Skin epidermis (tissue), 12 donors: Measurements from ENCODE around the gene UGT1A10.

Experiments used
- H3K27ac ChIP-seq, 21 experiments: fragments of 200-600 bp; sonication (generic) in 11 of 21; one replicate each; pipeline ENCODE4 v1.5.0; 2020; ENCODE audit warnings: mild to moderate bottlenecking in 3 of 21, inconsistent platforms in 2 of 21, moderate library complexity in 2 of 21
- H3K4me3 ChIP-seq, 7 experiments: fragments of 200-600 bp; sonication (generic) in 2 of 7; one replicate each; pipeline ENCODE4 v1.5.0; 2020; ENCODE audit warnings: inconsistent platforms in 2 of 7, mild to moderate bottlenecking in 2 of 7, moderate library complexity in 1 of 7

UGT1A10 gene

GRCh38 chr2:233816771-233817170 is 180.5 kb downstream of the UGT1A10 start:
- no peak overlapping the region for H3K4me3 ChIP-seq
- no peak overlapping the region for H3K27ac ChIP-seq

DNA sequence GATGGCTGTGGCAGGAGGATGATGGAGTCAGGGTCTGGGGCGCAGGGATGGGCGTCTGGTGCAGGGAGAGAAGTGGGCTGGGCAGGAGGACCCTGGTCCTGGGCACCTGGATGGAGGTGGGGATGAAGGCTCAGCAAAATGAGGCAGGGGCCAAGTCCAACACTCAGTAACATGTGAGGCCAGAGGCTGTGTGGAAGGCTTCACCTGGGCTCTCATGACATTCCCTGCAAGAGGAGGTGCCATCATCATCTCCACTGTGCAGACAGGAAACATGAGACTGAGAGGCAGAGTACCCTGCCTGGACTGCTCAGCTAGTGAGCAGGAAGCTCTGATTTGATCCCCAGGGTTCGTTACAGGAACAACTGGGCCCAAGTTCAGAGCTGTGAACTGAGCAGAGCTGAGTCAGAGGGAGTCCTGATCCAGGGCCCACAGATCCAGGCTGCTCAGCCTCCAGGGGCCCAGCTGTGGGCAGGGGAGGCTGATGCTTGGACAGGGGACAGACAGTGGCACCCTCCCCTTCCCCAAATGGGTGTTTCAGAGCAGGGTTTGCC is 181.2 kb downstream of the UGT1A10 start:
- Histone ChIP-seq H3K4me3 (no peak overlapping the region), H3K27ac (no peak overlapping the region)

- no peak overlapping the region for H3K4me3 ChIP-seq
- no peak overlapping the region for H3K27ac ChIP-seq
Measured at GRCh38 chr2:233817995-233818638, 181.9 kb downstream of the UGT1A10 start.

DNA sequence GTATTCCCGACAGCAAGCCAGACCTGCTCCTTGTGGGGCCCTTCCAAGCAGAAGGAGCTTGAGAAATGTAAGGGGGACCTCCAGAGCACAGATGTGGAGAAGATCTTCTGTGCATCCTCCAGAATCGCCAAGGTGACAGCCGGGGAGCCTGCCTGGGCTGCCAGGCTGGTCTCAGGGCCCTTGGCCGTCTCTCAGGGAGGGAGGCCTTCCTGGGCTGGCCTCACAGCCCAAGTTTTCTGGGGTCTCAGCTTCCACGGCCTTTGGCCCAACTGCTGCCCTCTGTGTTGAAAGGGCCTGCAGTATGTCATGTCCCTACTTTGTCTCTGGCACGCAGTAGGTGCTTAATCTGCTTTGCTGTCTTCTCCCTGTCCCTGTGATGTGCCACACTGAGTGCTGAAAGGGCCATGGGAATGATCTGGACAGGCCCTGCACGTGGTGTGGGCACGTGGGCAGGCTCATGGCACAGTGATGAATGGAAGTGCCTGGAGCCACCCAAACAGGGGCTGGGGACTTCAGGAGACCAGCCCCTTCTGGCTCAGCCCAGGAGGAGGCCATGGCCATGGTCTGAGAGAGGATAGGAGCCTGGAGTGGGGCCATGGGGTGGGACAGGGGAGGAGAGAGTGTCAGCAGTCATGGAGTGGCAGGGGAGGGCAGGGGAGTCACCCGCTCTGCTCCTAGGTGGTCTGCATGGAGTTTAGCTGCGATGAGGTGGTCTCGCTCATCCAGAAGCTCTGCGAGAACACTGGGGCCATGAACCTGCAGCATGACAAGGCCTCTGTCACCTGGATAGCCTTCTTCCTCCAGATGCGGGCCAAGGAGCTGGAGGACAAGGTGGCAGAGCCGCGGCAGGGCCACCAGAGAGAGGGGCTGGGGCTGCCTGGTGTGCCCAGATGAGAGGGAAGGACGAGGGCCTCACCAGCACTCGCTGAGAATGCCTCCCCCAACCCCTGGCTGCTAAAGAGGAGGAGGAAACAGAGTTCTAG is 182.7 kb downstream of the UGT1A10 start:
- H3K27ac ChIP-seq, result no peak overlapping the region
- no peak overlapping the region for H3K4me3 ChIP-seq

GRCh38 chr2:233819884-233820773 is 183.9 kb downstream of the UGT1A10 start:
- no peak overlapping the region for H3K27ac ChIP-seq

GRCh38 chr2:233820774-233821105 is 184.5 kb downstream of the UGT1A10 start:
- H3K27ac ChIP-seq, result no peak overlapping the region
- H3K4me3 ChIP-seq, result no peak overlapping the region

More at GRCh38 chr2:233819884-233820773, 183.9 kb downstream of the UGT1A10 start:
- H3K4me3 ChIP-seq, result no peak overlapping the region

DNA sequence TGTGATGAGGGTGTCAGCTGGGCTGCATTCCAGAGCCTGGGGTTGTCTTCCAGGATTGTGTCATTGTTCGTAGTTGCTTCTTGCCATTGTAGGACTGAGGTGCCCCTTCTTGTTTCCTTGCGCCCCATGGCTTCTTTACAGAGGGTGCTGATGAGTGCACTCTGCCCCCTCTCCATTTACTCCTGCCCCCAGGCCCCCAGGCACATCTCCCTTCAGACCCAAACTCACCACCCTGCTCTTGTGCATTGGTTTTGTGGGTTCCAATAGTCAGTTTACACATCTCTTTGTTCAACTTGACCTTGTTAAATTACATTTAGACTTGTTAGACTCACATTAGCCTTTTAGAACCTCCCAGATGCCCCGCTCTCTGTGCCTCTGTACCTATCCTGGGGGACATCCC is 184.9 kb downstream of the UGT1A10 start:
- no peak overlapping the region for H3K4me3 ChIP-seq
- no peak overlapping the region for H3K27ac ChIP-seq

DNA sequence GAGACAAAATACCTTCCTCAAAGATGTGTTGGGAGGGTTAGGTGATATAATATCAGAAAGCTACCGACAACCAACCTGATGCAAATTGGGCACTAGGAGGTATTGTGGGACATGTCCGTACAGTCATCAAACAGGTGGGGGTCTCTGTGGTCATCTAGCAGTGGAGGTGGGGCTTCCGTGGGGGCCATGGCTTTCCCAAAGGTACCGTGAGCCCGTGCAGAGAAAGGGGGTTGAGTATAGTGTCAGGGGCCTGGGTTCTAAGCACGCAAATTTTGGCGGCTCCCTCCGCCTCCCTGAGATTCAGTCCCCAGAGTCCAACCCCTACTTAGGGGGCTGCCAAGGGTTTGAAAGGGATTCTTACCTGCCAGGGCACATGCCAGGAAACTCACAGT is 185.5 kb downstream of the UGT1A10 start:
- Histone ChIP-seq H3K27ac (no peak overlapping the region), H3K4me3 (no peak overlapping the region)

DNA sequence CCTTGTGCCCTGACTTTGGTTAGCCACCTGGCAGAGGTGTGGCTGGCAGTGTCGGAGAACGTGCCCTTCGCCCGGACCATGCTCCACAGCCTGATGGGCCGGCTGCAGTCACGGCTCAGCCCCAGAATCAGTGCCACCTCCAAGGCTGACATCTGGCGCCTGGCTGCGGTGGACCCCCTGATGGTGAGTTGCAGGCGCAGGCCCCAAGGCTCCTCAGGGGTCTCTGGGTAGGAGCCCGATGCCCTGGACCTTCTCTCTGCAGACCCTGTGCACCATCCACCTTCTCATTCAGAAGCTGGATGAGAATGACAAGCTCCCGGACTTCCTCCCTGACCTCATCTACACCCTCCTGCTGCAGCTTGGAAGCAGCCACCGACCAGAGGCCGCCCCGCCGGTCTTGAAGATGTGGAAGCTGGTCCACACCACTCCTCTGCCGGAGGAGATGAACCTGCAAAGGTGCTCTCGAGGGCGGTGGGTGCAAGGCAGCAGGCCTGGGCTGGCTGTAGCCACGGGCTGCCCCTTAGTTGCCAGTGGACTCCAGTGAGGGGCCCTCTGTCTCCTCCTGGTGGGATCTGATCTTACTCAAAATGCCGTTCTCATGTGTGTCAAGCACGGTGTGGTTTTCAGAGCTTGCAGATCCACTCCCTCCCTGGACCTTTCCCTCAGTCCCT is 186.0 kb downstream of the UGT1A10 start:
- Histone ChIP-seq H3K4me3 (no peak overlapping the region), H3K27ac (no peak overlapping the region)
